CD14-positive monocyte (primary cell): ENCODE results near the gene SPINT3. TPM values are rescaled to one million over a fixed set of nuclear protein-coding genes. Genes with fewer than 3 reads are reported as not detected.

ENCODE experiments used
- DNase-seq, 3 donors: peaks; one replicate each; pipeline ENCODE4 v3.0.0-alpha.2; 2011 to 2022
- H2AFZ ChIP-seq: 2 replicates; pipeline ENCODE4 v1.6.0; 2012; ENCODE audit warnings: mild to moderate bottlenecking, low read depth, low read length, inconsistent platforms; ENCODE audit not compliant: insufficient read depth, poor library complexity, severe bottlenecking
- H3K27ac ChIP-seq, 2 donors: 1 replicate in 1 of 2; 2 replicates in 1 of 2; pipeline ENCODE4 v1.5.1; 2012 to 2013; ENCODE audit warnings: low read length in 2 of 2, control low read depth in 1 of 2, inconsistent platforms in 1 of 2, low read depth in 1 of 2, mild to moderate bottlenecking in 1 of 2
- H3K27me3 ChIP-seq, 2 donors: one replicate each; pipeline versions ENCODE4 v1.6.0 to v1.6.1; 2011 to 2013; ENCODE audit warnings: low read length in 2 of 2; ENCODE audit not compliant: control insufficient read depth in 2 of 2, insufficient read depth in 2 of 2
- H3K36me3 ChIP-seq, 2 donors: replicated peaks in 1 of 2; 1 replicate in 1 of 2; 2 replicates in 1 of 2; pipeline versions ENCODE4 v1.5.1 to v1.6.1; 2012 to 2013; ENCODE audit warnings: low read length in 2 of 2, control low read depth in 1 of 2, inconsistent platforms in 1 of 2, mild to moderate bottlenecking in 1 of 2; ENCODE audit not compliant: insufficient read depth in 2 of 2, control insufficient read depth in 1 of 2
- H3K4me1 ChIP-seq, 2 donors: 1 replicate in 1 of 2; 2 replicates in 1 of 2; pipeline versions ENCODE4 v1.5.1 to v1.6.1; 2012 to 2013; ENCODE audit warnings: low read length in 2 of 2, control low read depth in 1 of 2, inconsistent platforms in 1 of 2, mild to moderate bottlenecking in 1 of 2, moderate library complexity in 1 of 2; ENCODE audit not compliant: insufficient read depth in 2 of 2, control insufficient read depth in 1 of 2
- H3K4me2 ChIP-seq: replicated peaks from 2 replicates; pipeline ENCODE3; 2012; ENCODE audit warnings: low read length, moderate library complexity, mild to moderate bottlenecking; ENCODE audit not compliant: poor library complexity, severe bottlenecking; ENCODE audit errors: extremely low read depth
- H3K4me3 ChIP-seq, 3 experiments: fragments of 200-600 bp in 1 of 3; sonication (generic) in 1 of 3; replicated peaks in 1 of 3; 1 replicate in 2 of 3; 2 replicates in 1 of 3; pipeline ENCODE4 v1.5.1; 2011 to 2013; ENCODE audit warnings: low read length in 3 of 3, mild to moderate bottlenecking in 3 of 3, control low read depth in 2 of 3, low read depth in 2 of 3, inconsistent platforms in 1 of 3, moderate library complexity in 1 of 3
- H3K79me2 ChIP-seq: 2 replicates; pipeline ENCODE4 v1.6.0; 2012; ENCODE audit warnings: mild to moderate bottlenecking, control low read depth, inconsistent platforms, low read length, moderate library complexity; ENCODE audit not compliant: insufficient read depth
- H3K9ac ChIP-seq: 2 replicates; pipeline ENCODE4 v1.6.0; 2017; ENCODE audit warnings: low read length, mild to moderate bottlenecking; ENCODE audit not compliant: insufficient read depth, poor library complexity, severe bottlenecking
- H3K9me3 ChIP-seq, 2 donors: replicated peaks in 1 of 2; 1 replicate in 1 of 2; 2 replicates in 1 of 2; pipeline versions ENCODE4 v1.5.1 to v1.6.1; 2012 to 2013; ENCODE audit warnings: low read length in 2 of 2, control low read depth in 1 of 2; ENCODE audit not compliant: control insufficient read depth in 1 of 2, insufficient read depth in 1 of 2
- H4K20me1 ChIP-seq: 2 replicates; pipeline ENCODE4 v1.6.0; 2012; ENCODE audit warnings: mild to moderate bottlenecking, low read length, control low read depth, moderate library complexity; ENCODE audit not compliant: insufficient read depth
- H3K27ac Mint-ChIP-seq, 7 donors: one replicate each; pipeline ENCODE4 v1.8.0; 2020; ENCODE audit warnings: mild to moderate bottlenecking in 7 of 7, mixed read lengths in 7 of 7, moderate library complexity in 6 of 7, inconsistent platforms in 2 of 7
- H3K27me3 Mint-ChIP-seq, 3 donors: one replicate each; pipeline ENCODE4 v1.8.0; 2021 to 2022; ENCODE audit warnings: low read depth in 3 of 3, mild to moderate bottlenecking in 3 of 3, mixed read lengths in 3 of 3, moderate library complexity in 3 of 3, inconsistent platforms in 1 of 3
- H3K36me3 Mint-ChIP-seq, 2 donors: one replicate each; pipeline ENCODE4 v1.8.0; 2020; ENCODE audit warnings: mixed read lengths in 2 of 2, inconsistent platforms in 1 of 2, mild to moderate bottlenecking in 1 of 2
- H3K4me1 Mint-ChIP-seq: one replicate; pipeline ENCODE4 v1.8.0; 2020; ENCODE audit warnings: mild to moderate bottlenecking, mixed read lengths
- H3K4me3 Mint-ChIP-seq, 2 donors: one replicate each; pipeline ENCODE4 v1.8.0; 2020; ENCODE audit warnings: mild to moderate bottlenecking in 2 of 2, mixed read lengths in 2 of 2, moderate library complexity in 1 of 2
- H3K9me3 Mint-ChIP-seq, 7 donors: one replicate each; pipeline ENCODE4 v1.8.0; 2020 to 2022; ENCODE audit warnings: mixed read lengths in 7 of 7, mild to moderate bottlenecking in 6 of 7, moderate library complexity in 6 of 7, inconsistent platforms in 2 of 7
- WGBS: methylation state at CpG from one replicate; pipeline ENCODE4 v1.1.5; 2013; ENCODE audit warnings: missing lambda C conversion rate; ENCODE audit not compliant: insufficient coverage; 5-methylcytosine and 5-hydroxymethylcytosine counted together
- intact Hi-C, 2 donors: fragments of 100-400 bp; cut with micrococcal nuclease; formaldehyde crosslinking; loops; one replicate each; pipeline versions ENCODE4 v1.15.0 to v1.15.1; 2023
- polyA plus RNA-seq, 3 donors: library from polyadenylated mRNA; depleted of rRNA in 1 of 3; unstranded in 2 of 3; stranded (reverse) in 1 of 3; fragments of 300-500 nt in 2 of 3; fragments of >200 nt in 1 of 3; fragmentation: Illumina TruSeq in 2 of 3; gene quantifications; 1 replicate in 2 of 3; 2 replicates in 1 of 3; pipeline ENCODE4 v1.2.3, GENCODE V29; 2012 to 2021
- small RNA-seq: library from RNA; depleted of rRNA; stranded (forward); fragments of <200 nt; gene quantifications from one replicate; pipeline ENCODE3, GENCODE V24; 2012; ENCODE audit warnings: low read depth; ENCODE audit not compliant: insufficient read length
- TF ChIP-seq, protein P1 (sequence below): fragments of 200-600 bp; IDR thresholded peaks from one replicate; pipeline ENCODE4 v1.8.0; 2022; ENCODE audit warnings: antibody characterized with exemption, mild to moderate bottlenecking

The SPINT3 gene
- polyA plus RNA-seq, 3 donors, result not detected

DNA sequence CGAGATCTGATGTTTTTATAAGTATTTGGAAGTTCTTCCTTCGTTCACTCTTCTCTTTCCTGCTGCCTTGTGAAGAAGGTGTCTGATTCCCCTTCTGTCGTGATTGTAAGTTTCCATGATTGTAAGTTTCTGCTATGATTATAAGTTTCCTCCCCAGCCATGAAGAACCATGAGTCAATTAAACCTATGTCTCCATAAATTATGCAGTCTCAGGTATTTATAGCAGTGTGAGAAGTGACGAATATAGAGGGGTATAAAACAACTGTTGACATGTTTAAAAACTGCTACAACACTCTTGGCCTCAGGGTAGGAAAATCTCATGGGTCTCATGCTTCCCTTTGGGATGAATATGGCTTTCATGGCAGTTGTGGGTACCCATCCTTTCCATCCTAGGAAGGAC lies 51.7 kb downstream of the SPINT3 start:
- H3K36me3 ChIP-seq, result no peaks in the 10 kb centered on the region
- H3K4me1 ChIP-seq, result peaks cover 0 to 4% of the 10 kb centered on the region in 2 donors
- no peaks in the 10 kb centered on the region for H3K9me3 ChIP-seq
- peaks cover 0 to 4% (median 0%) of the 10 kb centered on the region in 7 donors for H3K9me3 Mint-ChIP-seq
- no peak overlapping the region for H3K27ac Mint-ChIP-seq
- TF ChIP-seq, protein P1, sequence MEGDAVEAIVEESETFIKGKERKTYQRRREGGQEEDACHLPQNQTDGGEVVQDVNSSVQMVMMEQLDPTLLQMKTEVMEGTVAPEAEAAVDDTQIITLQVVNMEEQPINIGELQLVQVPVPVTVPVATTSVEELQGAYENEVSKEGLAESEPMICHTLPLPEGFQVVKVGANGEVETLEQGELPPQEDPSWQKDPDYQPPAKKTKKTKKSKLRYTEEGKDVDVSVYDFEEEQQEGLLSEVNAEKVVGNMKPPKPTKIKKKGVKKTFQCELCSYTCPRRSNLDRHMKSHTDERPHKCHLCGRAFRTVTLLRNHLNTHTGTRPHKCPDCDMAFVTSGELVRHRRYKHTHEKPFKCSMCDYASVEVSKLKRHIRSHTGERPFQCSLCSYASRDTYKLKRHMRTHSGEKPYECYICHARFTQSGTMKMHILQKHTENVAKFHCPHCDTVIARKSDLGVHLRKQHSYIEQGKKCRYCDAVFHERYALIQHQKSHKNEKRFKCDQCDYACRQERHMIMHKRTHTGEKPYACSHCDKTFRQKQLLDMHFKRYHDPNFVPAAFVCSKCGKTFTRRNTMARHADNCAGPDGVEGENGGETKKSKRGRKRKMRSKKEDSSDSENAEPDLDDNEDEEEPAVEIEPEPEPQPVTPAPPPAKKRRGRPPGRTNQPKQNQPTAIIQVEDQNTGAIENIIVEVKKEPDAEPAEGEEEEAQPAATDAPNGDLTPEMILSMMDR, result no peak
- H3K4me2 ChIP-seq, result no peak overlapping the region
- H3K4me3 ChIP-seq, result no peak overlapping the region
- H3K79me2 ChIP-seq, result no peaks in the 10 kb centered on the region
- no peak overlapping the region for H2AFZ ChIP-seq
- H3K9ac ChIP-seq, result no peak overlapping the region
- peaks cover 7 to 13% (median 10%) of the 10 kb centered on the region in 3 donors for H3K27me3 Mint-ChIP-seq
- DNase-seq, result no peak
- no peak overlapping the region for H3K4me3 Mint-ChIP-seq
- H4K20me1 ChIP-seq, result no peaks in the 10 kb centered on the region
- peaks cover 0 to 4% of the 10 kb centered on the region in 2 donors for H3K36me3 Mint-ChIP-seq
- no peak overlapping the region for H3K27ac ChIP-seq
- peaks cover 3 to 12% of the 10 kb centered on the region in 2 donors for H3K27me3 ChIP-seq
- no CpG with 5 or more reads among the region's 4 CpGs for WGBS
- intact Hi-C loops, result no loop called here
- peaks cover 6% of the 10 kb centered on the region for H3K4me1 Mint-ChIP-seq

DNA sequence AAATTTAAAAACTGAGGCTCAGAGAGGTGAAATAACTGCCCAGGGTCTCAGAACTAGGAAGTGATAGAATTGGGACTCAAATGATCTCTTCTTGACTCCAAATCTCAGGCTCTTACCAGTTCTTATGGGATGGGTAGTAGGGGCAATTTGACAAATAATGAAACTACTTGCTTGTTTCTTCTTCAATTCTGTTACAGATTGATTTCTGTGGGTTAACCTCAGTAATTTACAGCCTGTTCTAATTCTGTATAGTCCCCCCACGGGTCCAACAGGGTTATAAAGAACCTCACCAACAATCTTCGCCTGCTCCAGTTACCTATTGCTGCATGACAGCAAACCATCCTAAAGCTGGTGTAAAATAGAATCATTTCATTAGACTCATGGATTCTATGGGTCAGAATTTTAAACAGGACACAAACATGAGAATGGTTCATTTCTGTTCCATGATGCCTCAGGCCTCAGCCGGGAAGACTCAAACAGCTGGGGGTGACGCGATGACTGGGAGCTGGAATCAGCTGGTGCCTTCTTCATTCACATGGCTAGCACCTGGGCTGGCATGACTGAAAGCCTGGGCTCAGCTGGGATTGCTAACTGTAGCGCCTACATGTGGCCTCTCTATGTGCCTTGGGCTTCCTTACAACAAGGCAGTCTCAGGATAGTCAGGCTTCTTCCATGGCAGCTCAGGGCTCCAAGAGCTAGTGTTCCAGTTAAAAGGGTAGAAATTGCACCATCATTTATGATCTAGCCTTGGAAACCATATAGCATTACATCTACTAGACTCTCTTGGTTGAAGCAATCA lies 52.5 kb downstream of the SPINT3 start:
- Mint-ChIP-seq H3K36me3 (no peaks in the 10 kb centered on the region), H3K4me3 (no peak overlapping the region), H3K27me3 (peaks cover 0 to 5% (median 2%) of the 10 kb centered on the region in 3 donors), H3K27ac (no peak overlapping the region), H3K4me1 (peaks cover 6% of the 10 kb centered on the region), H3K9me3 (peaks cover 0 to under 1% (median 0%) of the 10 kb centered on the region in 7 donors)
- intact Hi-C loops, result no loop called here
- Histone ChIP-seq H3K9ac (no peak overlapping the region), H3K4me2 (no peak overlapping the region), H3K27ac (no peak overlapping the region), H3K4me1 (peaks cover 0 to 4% of the 10 kb centered on the region in 2 donors), H3K27me3 (peaks cover 0 to 5% of the 10 kb centered on the region in 2 donors), H2AFZ (no peak overlapping the region), H3K4me3 (no peak overlapping the region), H3K79me2 (no peaks in the 10 kb centered on the region), H3K36me3 (no peaks in the 10 kb centered on the region), H3K9me3 (no peaks in the 10 kb centered on the region), H4K20me1 (no peaks in the 10 kb centered on the region)
- TF ChIP-seq, protein P1, result no peak
- DNase-seq, result no peak
- WGBS, result 97% methylated on average over 4 of the region's 6 CpGs

Small RNA genes lying within 50 kb of the gene (small RNA-seq; reads per million reads assigned to genes)
- gene AL031663.1, result not detected
- not detected for gene HSPD1P21
- not detected for gene RNA5SP485

Other genes with a start within 250 kb of the SPINT3 start
- gene RBPJL, start 208.8 kb downstream of the SPINT3 start, polyA plus RNA-seq, result not detected
- not detected for gene MATN4, start 207.3 kb downstream of the SPINT3 start, polyA plus RNA-seq
- 1 to 10 TPM; 1.6 to 5.1 (median 1.9) TPM for gene SDC4, start 167.2 kb downstream of the SPINT3 start, polyA plus RNA-seq
- gene SYS1, start 152.5 kb downstream of the SPINT3 start, polyA plus RNA-seq, result 10 to 100 TPM; 16.8 to 23.1 (median 22.1) TPM
- under 1 TPM in 1 of 3 donors, not detected in 2; 0.11 TPM for gene TP53TG5, start 137.3 kb downstream of the SPINT3 start, polyA plus RNA-seq
- gene DBNDD2, start 107.3 kb downstream of the SPINT3 start, polyA plus RNA-seq, result 10 to 100 TPM; 15.6 to 22.1 (median 21.9) TPM
- gene PIGT, start 99.5 kb downstream of the SPINT3 start, polyA plus RNA-seq, result 10 to 100 TPM; 49.2 to 87.6 (median 59.7) TPM
- gene WFDC2, start 45.9 kb downstream of the SPINT3 start, polyA plus RNA-seq, result not detected
- gene WFDC6, start 23.9 kb upstream of the SPINT3 start, polyA plus RNA-seq, result not detected
- not detected for gene EPPIN, start 31.8 kb upstream of the SPINT3 start, polyA plus RNA-seq
- not detected for gene WFDC8, start 63.7 kb upstream of the SPINT3 start, polyA plus RNA-seq
- not detected for gene WFDC10A, start 114.1 kb upstream of the SPINT3 start, polyA plus RNA-seq
- not detected for gene WFDC9, start 115.7 kb upstream of the SPINT3 start, polyA plus RNA-seq
- gene WFDC11, start 154.6 kb upstream of the SPINT3 start, polyA plus RNA-seq, result not detected
- gene WFDC13, start 186.4 kb upstream of the SPINT3 start, polyA plus RNA-seq, result not detected
- not detected for gene WFDC10B, start 189.4 kb upstream of the SPINT3 start, polyA plus RNA-seq
- not detected for gene SPINT4, start 206.7 kb upstream of the SPINT3 start, polyA plus RNA-seq